Neural cell (in vitro differentiated cells): Measurements from ENCODE around the gene TEDC2.

ENCODE experiments used
- POLR2AphosphoS5 ChIP-seq: IDR thresholded peaks from 2 replicates; pipeline ENCODE4 v1.6.1; 2012
- TF ChIP-seq, protein P1 (sequence below): fragments of 450-650 bp; IDR thresholded peaks from 2 replicates; pipeline ENCODE4 v1.5.1; 2014; ENCODE audit warnings: antibody characterized with exemption, mild to moderate bottlenecking, moderate library complexity; ENCODE audit not compliant: poor library complexity, severe bottlenecking

- TF ChIP-seq, protein P1, sequence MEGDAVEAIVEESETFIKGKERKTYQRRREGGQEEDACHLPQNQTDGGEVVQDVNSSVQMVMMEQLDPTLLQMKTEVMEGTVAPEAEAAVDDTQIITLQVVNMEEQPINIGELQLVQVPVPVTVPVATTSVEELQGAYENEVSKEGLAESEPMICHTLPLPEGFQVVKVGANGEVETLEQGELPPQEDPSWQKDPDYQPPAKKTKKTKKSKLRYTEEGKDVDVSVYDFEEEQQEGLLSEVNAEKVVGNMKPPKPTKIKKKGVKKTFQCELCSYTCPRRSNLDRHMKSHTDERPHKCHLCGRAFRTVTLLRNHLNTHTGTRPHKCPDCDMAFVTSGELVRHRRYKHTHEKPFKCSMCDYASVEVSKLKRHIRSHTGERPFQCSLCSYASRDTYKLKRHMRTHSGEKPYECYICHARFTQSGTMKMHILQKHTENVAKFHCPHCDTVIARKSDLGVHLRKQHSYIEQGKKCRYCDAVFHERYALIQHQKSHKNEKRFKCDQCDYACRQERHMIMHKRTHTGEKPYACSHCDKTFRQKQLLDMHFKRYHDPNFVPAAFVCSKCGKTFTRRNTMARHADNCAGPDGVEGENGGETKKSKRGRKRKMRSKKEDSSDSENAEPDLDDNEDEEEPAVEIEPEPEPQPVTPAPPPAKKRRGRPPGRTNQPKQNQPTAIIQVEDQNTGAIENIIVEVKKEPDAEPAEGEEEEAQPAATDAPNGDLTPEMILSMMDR: no peak
- no peak for TF ChIP-seq POLR2AphosphoS5
Observed at GRCh38 chr16:2460391-2460713, 443 bp downstream of the TEDC2 start.
